NB4 (cell line): ENCODE measurements around the gene CFAP157.

Source experiments
- MYC ChIP-seq: IDR thresholded peaks from 2 replicates; pipeline ENCODE4 v1.6.1; 2011; ENCODE audit warnings: low read depth, low read length
- POLR2A ChIP-seq: IDR thresholded peaks from 2 replicates; pipeline ENCODE4 v1.6.1; 2011; ENCODE audit warnings: mild to moderate bottlenecking; ENCODE audit not compliant: insufficient read length; ENCODE audit errors: extremely low read depth
- TF ChIP-seq, protein P1 (sequence below): IDR thresholded peaks from one replicate; pipeline ENCODE4 v1.5.1; 2012; ENCODE audit warnings: low read depth, low read length
- TF ChIP-seq, protein P2 (sequence below): IDR thresholded peaks from 2 replicates; pipeline ENCODE4 v1.6.1; 2011; ENCODE audit warnings: low read depth, low read length

DNA sequence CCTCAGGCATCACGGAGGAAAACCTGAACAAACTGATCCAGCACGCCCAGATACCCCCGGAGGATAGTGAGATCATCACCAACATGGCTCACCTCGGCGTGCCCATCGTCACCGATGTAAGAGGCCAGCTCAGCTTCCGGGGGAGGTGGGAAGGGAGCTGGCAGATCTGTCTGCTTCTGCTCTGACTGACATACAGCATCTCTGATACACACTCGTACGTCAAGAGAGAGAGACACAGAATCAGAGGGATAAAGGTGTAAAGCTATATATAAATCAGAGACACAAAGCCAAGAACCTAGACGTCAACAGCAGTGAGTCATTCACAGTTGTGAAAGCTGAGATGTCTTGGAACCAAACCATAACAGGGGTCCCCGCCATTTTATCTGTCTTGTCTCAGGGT lies 30.1 kb upstream of the CFAP157 start:
- TF ChIP-seq, protein P1, sequence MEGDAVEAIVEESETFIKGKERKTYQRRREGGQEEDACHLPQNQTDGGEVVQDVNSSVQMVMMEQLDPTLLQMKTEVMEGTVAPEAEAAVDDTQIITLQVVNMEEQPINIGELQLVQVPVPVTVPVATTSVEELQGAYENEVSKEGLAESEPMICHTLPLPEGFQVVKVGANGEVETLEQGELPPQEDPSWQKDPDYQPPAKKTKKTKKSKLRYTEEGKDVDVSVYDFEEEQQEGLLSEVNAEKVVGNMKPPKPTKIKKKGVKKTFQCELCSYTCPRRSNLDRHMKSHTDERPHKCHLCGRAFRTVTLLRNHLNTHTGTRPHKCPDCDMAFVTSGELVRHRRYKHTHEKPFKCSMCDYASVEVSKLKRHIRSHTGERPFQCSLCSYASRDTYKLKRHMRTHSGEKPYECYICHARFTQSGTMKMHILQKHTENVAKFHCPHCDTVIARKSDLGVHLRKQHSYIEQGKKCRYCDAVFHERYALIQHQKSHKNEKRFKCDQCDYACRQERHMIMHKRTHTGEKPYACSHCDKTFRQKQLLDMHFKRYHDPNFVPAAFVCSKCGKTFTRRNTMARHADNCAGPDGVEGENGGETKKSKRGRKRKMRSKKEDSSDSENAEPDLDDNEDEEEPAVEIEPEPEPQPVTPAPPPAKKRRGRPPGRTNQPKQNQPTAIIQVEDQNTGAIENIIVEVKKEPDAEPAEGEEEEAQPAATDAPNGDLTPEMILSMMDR: no peak
- TF ChIP-seq POLR2A: no peak
- TF ChIP-seq, protein P2, sequence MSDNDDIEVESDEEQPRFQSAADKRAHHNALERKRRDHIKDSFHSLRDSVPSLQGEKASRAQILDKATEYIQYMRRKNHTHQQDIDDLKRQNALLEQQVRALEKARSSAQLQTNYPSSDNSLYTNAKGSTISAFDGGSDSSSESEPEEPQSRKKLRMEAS: no peak
- no peak for TF ChIP-seq MYC
